Esophagus squamous epithelium (tissue), 5 donors: ENCODE results near the gene IFRD2. TPM values are rescaled to one million over a fixed set of nuclear protein-coding genes. Genes with fewer than 3 reads are reported as not detected.

Experiments used
- DNase-seq: peaks from one replicate; lab custom pipeline; 2025; lab: John Stamatoyannopoulos, UW
- H3K27ac ChIP-seq, 4 donors: fragments of 200-600 bp; sonication (generic); one replicate each; pipeline ENCODE4 v1.5.1; 2016 to 2019; ENCODE audit warnings: mild to moderate bottlenecking in 1 of 4
- H3K27me3 ChIP-seq, 4 donors: fragments of 200-600 bp; sonication (generic); 1 replicate in 3 of 4; 2 replicates in 1 of 4; pipeline versions ENCODE4 v1.5.1 to v1.6.0; 2017 to 2021; ENCODE audit warnings: antibody characterized with exemption in 1 of 4
- H3K36me3 ChIP-seq, 3 donors: fragments of 200-600 bp; sonication (generic); one replicate each; pipeline ENCODE4 v1.5.1; 2016 to 2019
- H3K4me1 ChIP-seq, 3 donors: fragments of 200-600 bp; sonication (generic); one replicate each; pipeline ENCODE4 v1.5.1; 2017 to 2019
- H3K4me3 ChIP-seq, 4 donors: fragments of 200-600 bp; sonication (generic); 1 replicate in 3 of 4; 2 replicates in 1 of 4; pipeline ENCODE4 v1.5.1; 2016 to 2019; ENCODE audit warnings: mild to moderate bottlenecking in 2 of 4, moderate library complexity in 1 of 4
- H3K9me3 ChIP-seq, 3 donors: fragments of 200-600 bp; sonication (generic); one replicate each; pipeline ENCODE4 v1.5.1; 2016 to 2019
- POLR2A ChIP-seq, 4 donors: fragments of 450-650 bp; IDR thresholded peaks; one replicate each; pipeline ENCODE4 v1.6.1; 2017; ENCODE audit warnings: antibody characterized with exemption in 4 of 4, mild to moderate bottlenecking in 4 of 4, moderate library complexity in 3 of 4
- WGBS, 2 donors: methylation state at CpG; one replicate each; pipeline ENCODE4 v1.1.5; 2018; 5-methylcytosine and 5-hydroxymethylcytosine counted together
- intact Hi-C: fragments of 100-400 bp; cut with DNase I; formaldehyde crosslinking; loops from one replicate; pipeline ENCODE4 v1.15.0; 2022
- total RNA-seq, 4 donors: library from RNA; depleted of rRNA; stranded (reverse); fragments of >200 nt; gene quantifications; one replicate each; pipeline ENCODE4 v1.1.0, GENCODE V29; 2016
- TF ChIP-seq, protein P1 (sequence below), 6 experiments: fragments of 450-650 bp in 4 of 6; fragments of 200-600 bp in 2 of 6; sonication (generic) in 2 of 6; IDR thresholded peaks; one replicate each; pipeline ENCODE4 v1.5.1; 2016 to 2019; ENCODE audit warnings: antibody characterized with exemption in 6 of 6, mild to moderate bottlenecking in 4 of 6, moderate library complexity in 4 of 6
- donor health status: DM: yes; HTN: yes; CAD: no.

Gene IFRD2
- total RNA-seq, 4 donors from 2014 or later: 49.0 to 100 (median 72.9) TPM

DNA sequence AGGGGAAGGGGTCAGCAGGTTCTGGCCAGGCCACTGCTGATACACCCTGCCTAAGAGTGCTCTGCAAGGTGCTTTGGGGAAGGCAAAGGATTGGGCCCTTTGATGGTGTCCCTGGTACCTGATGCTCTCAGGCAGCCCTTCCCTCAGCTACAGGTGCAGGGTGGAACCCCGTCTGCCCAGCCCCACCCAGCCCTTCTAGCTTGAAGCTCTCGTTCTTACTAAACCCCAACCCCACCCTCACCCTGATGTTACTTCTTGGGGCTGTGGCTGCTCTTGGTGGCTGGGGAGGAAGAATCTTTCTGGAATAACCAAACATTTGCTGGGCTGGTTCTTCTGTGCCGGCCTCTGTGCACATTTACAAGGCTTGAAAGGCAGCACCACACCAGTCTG is 49.9 kb downstream of the IFRD2 start:
- Histone ChIP-seq H3K9me3 (no peaks in the 10 kb centered on the region), H3K36me3 (peaks cover 0 to 7% (median 0%) of the 10 kb centered on the region in 3 donors), H3K27me3 (no peaks in the 10 kb centered on the region), H3K4me1 (peaks cover 77 to 100% (median 91%) of the 10 kb centered on the region in 3 donors), H3K4me3 (peak overlapping the region in 2 of 4 donors; percentile 2 to 33), H3K27ac (peak overlapping the region; percentile 54 to 97 (median 92))
- TF ChIP-seq, protein P1, sequence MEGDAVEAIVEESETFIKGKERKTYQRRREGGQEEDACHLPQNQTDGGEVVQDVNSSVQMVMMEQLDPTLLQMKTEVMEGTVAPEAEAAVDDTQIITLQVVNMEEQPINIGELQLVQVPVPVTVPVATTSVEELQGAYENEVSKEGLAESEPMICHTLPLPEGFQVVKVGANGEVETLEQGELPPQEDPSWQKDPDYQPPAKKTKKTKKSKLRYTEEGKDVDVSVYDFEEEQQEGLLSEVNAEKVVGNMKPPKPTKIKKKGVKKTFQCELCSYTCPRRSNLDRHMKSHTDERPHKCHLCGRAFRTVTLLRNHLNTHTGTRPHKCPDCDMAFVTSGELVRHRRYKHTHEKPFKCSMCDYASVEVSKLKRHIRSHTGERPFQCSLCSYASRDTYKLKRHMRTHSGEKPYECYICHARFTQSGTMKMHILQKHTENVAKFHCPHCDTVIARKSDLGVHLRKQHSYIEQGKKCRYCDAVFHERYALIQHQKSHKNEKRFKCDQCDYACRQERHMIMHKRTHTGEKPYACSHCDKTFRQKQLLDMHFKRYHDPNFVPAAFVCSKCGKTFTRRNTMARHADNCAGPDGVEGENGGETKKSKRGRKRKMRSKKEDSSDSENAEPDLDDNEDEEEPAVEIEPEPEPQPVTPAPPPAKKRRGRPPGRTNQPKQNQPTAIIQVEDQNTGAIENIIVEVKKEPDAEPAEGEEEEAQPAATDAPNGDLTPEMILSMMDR (IDR thresholded peaks at IDR 0.05): no peak
- no peak for TF ChIP-seq POLR2A (IDR thresholded peaks at IDR 0.05)
- intact Hi-C loops: no loop called here
- WGBS, 2 donors: 7 to 60% methylated on average over 1 to 2 of the region's 3 CpGs
- no peak for DNase-seq

DNA sequence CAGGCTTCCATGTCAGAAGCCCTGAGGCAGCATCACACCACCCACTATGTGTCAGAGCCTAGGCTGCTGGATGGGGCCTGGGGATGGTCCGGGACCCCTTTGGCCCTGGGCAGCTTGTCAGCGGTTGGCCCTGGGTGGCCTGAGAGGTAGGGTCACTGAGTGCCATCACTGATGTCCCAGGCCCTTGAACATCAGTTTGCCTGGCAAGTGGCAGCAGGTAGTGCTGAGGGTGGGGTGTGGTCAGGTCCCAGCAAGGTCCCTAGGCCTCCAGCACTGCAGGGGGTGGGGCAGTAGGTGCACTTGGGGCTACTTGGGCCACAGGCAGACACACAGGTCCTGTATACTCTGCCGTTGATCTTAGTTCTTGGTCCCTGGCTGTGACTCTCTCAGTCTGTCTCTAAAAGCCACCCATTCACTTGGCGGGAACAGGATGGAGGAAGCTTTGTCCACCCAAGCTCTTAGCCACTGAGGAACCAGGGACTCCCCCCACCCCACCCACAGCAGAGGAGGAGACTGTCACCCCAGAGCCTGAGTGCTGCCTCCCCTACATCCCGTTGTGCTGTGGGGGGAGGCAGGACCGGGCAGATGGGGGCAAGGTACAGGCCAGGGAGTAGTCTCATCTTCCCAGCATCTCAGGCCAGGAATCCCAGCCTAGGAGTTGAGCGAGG is 50.4 kb downstream of the IFRD2 start:
- peaks cover 0 to 5% (median 0%) of the 10 kb centered on the region in 3 donors for H3K36me3 ChIP-seq
- H3K4me1 ChIP-seq: peaks cover 77 to 100% (median 86%) of the 10 kb centered on the region in 3 donors
- TF ChIP-seq, protein P1 (IDR thresholded peaks at IDR 0.05): no peak
- no peak for TF ChIP-seq POLR2A (IDR thresholded peaks at IDR 0.05)
- H3K4me3 ChIP-seq: peak overlapping the region in 2 of 4 donors; percentile 2 to 33
- no peak for DNase-seq
- intact Hi-C loops: no loop called here
- 28% methylated on average over 3 of the region's 7 CpGs; no CpG with 5 or more reads in 1 of the 2 donors for WGBS, 2 donors
- H3K27me3 ChIP-seq: no peaks in the 10 kb centered on the region
- H3K27ac ChIP-seq: peak overlapping the region; percentile 54 to 97 (median 92)
- no peaks in the 10 kb centered on the region for H3K9me3 ChIP-seq

DNA sequence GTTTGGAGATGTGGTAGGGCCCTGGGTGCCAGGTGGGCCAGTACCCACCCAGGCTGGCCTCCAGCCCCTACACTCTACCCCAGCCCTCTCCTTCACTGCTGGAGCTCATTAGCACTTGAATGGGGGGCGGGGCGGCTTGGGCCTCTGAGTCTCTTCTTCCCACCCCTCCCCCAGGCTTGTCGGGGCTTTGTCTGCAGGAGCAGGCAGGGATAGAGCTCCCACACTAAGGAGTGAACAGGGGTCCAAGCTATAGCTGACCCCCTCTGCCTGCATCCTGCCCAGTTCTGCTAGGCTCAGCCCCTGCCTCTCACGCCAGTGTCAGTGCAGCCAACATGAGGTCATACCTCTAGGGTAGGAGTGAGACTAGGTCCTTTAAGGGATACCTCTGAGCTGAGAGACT is 51.1 kb downstream of the IFRD2 start:
- no peaks in the 10 kb centered on the region for H3K9me3 ChIP-seq
- peaks cover 0 to 5% (median 0%) of the 10 kb centered on the region in 3 donors for H3K36me3 ChIP-seq
- peak overlapping the region in 1 of 4 donors; percentile 33 for H3K4me3 ChIP-seq
- no peak for TF ChIP-seq POLR2A (IDR thresholded peaks at IDR 0.05)
- TF ChIP-seq, protein P1 (IDR thresholded peaks at IDR 0.05): no peak
- H3K27ac ChIP-seq: peak overlapping the region; percentile 54 to 97 (median 92)
- H3K27me3 ChIP-seq: no peaks in the 10 kb centered on the region
- WGBS, 2 donors: no CpG with 5 or more reads among the region's 4 CpGs
- intact Hi-C loops: no loop called here
- DNase-seq: no peak
- H3K4me1 ChIP-seq: peaks cover 73 to 99% (median 79%) of the 10 kb centered on the region in 3 donors

DNA sequence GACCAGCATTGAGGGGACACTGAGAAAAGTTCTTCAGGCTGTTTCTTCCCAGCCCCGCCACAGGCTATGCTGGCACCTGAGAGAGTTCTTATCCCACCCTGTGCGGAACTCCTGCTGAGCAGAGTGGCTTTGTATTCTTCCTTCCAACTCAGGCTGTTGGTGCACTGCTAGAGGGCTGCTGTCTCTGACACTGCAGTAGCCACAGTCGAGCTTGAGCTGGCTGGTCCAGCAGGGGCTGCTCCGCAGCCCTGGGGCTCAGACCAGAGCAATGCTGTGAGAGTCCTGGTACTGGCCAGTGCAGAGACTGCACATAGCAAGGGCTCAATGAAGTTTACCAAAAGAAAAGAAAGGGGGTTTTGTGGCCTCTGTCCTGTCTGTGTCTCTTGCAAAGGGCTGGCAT is 52.6 kb downstream of the IFRD2 start:
- H3K27ac ChIP-seq: peak overlapping the region; percentile 12 to 98 (median 94)
- no peaks in the 10 kb centered on the region for H3K9me3 ChIP-seq
- intact Hi-C loops: no loop called here
- H3K4me1 ChIP-seq: peaks cover 62 to 93% (median 72%) of the 10 kb centered on the region in 3 donors
- TF ChIP-seq, protein P1 (IDR thresholded peaks at IDR 0.05): no peak
- no peak for TF ChIP-seq POLR2A (IDR thresholded peaks at IDR 0.05)
- H3K27me3 ChIP-seq: no peaks in the 10 kb centered on the region
- WGBS, 2 donors: 53 to 100% methylated on average over 2 to 3 of the region's 4 CpGs
- peak overlapping the region in 2 of 4 donors; percentile 84 to 91 for H3K4me3 ChIP-seq
- peaks cover 0 to 5% (median 0%) of the 10 kb centered on the region in 3 donors for H3K36me3 ChIP-seq
- no peak for DNase-seq

DNA sequence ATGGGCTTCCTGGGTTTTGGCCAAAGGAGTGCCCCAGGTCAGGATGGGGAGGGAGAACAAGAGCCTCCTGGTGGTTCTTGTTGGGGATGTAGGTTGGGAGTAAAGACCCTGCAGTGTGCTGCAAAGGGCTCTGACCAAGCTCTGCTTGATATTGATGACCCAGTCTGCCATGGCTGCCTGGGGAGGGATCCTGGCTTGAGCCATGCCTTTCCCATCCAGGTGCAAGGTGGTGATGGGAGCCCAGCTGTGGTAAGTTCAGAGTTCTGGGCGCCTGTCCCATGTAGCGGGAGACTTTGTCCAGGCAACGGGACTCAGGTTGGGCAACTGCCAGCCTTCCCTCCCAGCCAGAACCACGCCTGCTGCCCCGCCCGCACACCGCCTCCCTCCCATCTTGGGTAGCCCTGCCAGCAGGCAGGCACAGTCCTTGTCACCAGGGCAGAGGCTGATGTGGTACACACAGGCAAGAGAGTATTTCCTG is 53.6 kb downstream of the IFRD2 start:
- Histone ChIP-seq H3K4me1 (peaks cover 61 to 88% (median 63%) of the 10 kb centered on the region in 3 donors), H3K9me3 (no peaks in the 10 kb centered on the region), H3K4me3 (peak overlapping the region; percentile 74 to 96 (median 88)), H3K36me3 (no peaks in the 10 kb centered on the region), H3K27me3 (no peaks in the 10 kb centered on the region), H3K27ac (peak overlapping the region; percentile 90 to 98 (median 96))
- intact Hi-C loops: no loop called here
- DNase-seq: no peak
- TF ChIP-seq POLR2A (IDR thresholded peaks at IDR 0.05): peak in 1 of 4 donors; percentile 14
- TF ChIP-seq, protein P1 (IDR thresholded peaks at IDR 0.05): no peak
- WGBS, 2 donors: no CpG with 5 or more reads among the region's 7 CpGs
